ENCODE measurements around the gene UBTD2. TPM values are rescaled to one million over a fixed set of nuclear protein-coding genes. Genes with fewer than 3 reads are reported as not detected.

Gene UBTD2
- total RNA-seq, 2 experiments from 2014 or later = 7.9 to 8.3 TPM

DNA sequence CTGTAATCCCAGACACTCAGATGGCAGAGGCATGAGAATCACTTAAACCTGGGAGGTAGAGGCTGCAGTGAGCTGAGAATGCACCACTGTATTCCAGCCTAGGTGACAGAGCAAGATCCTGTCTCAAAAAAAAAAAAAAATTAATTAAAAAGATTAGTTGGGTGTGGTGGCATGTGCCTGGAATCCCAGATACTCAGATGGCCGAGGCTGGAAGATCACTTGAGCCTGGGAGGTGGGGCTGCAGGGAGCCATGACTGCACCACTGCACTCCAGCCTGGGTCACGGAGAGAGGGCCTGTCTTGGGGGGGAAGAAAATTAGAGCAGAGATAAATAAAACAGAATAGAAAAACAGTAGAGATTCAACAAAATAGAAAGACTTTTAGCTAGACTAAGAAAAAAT lies 34.9 kb downstream of the UBTD2 start:
- ChIA-PET CTCF (no interaction called here), POLR2A (no interaction called here)
- Mint-ChIP-seq H3K9me3 (peaks cover 25% of the 10 kb centered on the region), H3K4me3 (no peak overlapping the region), H3K27me3 (no peaks in the 10 kb centered on the region), H3K4me1 (ENCODE audit: low read depth) (peaks cover 8% of the 10 kb centered on the region), H3K36me3 (ENCODE audit: low read depth) (peaks cover 26% of the 10 kb centered on the region), H3K27ac (no peak overlapping the region)
- no peak for DNase-seq
- intact Hi-C loops (cut with micrococcal nuclease) = no loop called here
- ATAC-seq = no peak
- TF ChIP-seq, protein P1, sequence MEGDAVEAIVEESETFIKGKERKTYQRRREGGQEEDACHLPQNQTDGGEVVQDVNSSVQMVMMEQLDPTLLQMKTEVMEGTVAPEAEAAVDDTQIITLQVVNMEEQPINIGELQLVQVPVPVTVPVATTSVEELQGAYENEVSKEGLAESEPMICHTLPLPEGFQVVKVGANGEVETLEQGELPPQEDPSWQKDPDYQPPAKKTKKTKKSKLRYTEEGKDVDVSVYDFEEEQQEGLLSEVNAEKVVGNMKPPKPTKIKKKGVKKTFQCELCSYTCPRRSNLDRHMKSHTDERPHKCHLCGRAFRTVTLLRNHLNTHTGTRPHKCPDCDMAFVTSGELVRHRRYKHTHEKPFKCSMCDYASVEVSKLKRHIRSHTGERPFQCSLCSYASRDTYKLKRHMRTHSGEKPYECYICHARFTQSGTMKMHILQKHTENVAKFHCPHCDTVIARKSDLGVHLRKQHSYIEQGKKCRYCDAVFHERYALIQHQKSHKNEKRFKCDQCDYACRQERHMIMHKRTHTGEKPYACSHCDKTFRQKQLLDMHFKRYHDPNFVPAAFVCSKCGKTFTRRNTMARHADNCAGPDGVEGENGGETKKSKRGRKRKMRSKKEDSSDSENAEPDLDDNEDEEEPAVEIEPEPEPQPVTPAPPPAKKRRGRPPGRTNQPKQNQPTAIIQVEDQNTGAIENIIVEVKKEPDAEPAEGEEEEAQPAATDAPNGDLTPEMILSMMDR (IDR thresholded peaks at IDR 0.05) = no peak

DNA sequence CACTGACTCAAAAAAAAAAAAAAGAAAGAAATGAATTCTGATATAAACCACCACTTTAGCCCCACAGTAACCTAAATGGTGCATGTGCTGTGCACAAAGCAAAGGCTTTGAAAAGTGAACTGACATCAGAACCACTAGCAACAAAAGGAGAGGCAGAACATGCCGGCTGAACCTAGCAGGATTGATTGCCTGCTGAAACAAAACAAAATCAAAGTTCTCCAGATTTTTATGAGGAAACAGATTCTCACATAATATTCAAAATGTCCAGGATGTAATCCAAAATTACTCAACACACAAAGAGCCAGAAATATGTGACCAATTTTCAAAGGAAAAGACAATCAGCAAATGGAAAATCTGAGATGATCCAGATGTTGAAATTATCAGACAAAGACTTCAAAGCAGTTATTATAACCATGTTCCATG lies 37.9 kb downstream of the UBTD2 start:
- TF ChIP-seq, protein P1 (IDR thresholded peaks at IDR 0.05) = no peak
- DNase-seq (no peak), ATAC-seq (no peak)
- CTCF ChIA-PET = interaction anchor here (1.0 kb wide), 1 partner anchor 7 kb away, joined by 3 read pairs; no protein-coding TSS in a partner anchor
- no peak overlapping the region for H3K27ac Mint-ChIP-seq
- no peaks in the 10 kb centered on the region for H3K27me3 Mint-ChIP-seq
- H3K36me3 Mint-ChIP-seq (ENCODE audit: low read depth) = peaks cover 17% of the 10 kb centered on the region
- intact Hi-C loops (cut with micrococcal nuclease) = no loop called here
- peaks cover 12% of the 10 kb centered on the region for H3K4me1 Mint-ChIP-seq (ENCODE audit: low read depth)
- POLR2A ChIA-PET = interaction anchor here (2.2 kb wide), 1 partner anchor 10 kb away, joined by 5 read pairs; no protein-coding TSS in a partner anchor
- H3K9me3 Mint-ChIP-seq = peaks cover 8% of the 10 kb centered on the region
- no peak overlapping the region for H3K4me3 Mint-ChIP-seq

DNA sequence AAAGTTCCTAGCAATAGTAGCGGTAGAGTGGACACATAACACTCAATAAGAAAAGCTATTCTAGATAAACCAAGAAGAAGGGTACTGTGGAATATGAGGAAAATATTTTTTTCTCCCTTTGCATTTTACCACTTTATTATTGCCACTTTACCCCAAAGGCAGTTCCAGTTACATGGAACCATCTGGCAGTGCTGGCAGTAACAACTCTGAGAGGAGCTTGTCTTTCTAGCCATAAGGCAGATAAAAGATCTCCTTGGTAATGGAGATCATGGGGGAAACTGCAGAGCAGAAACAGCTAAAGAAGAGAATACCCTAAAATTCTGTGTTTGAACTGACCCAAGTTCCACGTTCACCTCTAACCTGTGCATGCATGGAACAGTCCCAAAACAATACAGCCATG lies 38.5 kb downstream of the UBTD2 start:
- H3K4me3 Mint-ChIP-seq = no peak overlapping the region
- POLR2A ChIA-PET = interaction anchor here (2.2 kb wide), 1 partner anchor 9 kb away, joined by 5 read pairs; no protein-coding TSS in a partner anchor

DNA sequence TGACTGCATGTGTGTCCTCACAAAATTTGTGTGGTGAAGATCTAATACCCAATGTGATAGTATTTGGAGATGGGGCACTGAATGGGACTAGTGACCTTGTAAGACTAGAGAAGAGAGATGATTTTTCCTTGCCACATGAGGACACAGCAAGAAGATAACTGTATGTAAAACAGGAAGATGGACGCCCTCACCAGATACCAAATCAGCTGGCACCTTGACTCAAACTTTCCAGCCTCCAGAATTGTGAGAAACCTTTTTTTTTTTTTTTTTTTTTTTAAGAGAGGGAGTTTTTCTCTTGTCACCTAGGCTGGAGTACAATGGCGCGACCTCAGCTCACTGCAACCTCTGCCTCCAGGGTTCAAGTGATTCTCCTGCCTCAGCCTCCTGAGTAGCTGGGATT lies 40.3 kb downstream of the UBTD2 start:
- ChIA-PET POLR2A (interaction anchor here (2.2 kb wide), 1 partner anchor 8 kb away, joined by 5 read pairs; no protein-coding TSS in a partner anchor), CTCF (no interaction called here)
- TF ChIP-seq, protein P1 (IDR thresholded peaks at IDR 0.05) = no peak
- DNase-seq (peak; percentile 61), ATAC-seq (peak; percentile 39)
- H3K27ac Mint-ChIP-seq = no peak overlapping the region
- H3K4me3 Mint-ChIP-seq = no peak overlapping the region
- intact Hi-C loops (cut with micrococcal nuclease) = no loop called here
- peaks cover 1% of the 10 kb centered on the region for H3K9me3 Mint-ChIP-seq
- peaks cover 24% of the 10 kb centered on the region for H3K4me1 Mint-ChIP-seq (ENCODE audit: low read depth)
- peaks cover 6% of the 10 kb centered on the region for H3K36me3 Mint-ChIP-seq (ENCODE audit: low read depth)
- H3K27me3 Mint-ChIP-seq = no peaks in the 10 kb centered on the region

More for the DNA sequence above, 38.5 kb downstream of the UBTD2 start:
- CTCF ChIA-PET = interaction anchor here (1.0 kb wide), 1 partner anchor 8 kb away, joined by 3 read pairs; no protein-coding TSS in a partner anchor
- ATAC-seq (no peak), DNase-seq (no peak)
- Mint-ChIP-seq H3K9me3 (peaks cover 5% of the 10 kb centered on the region), H3K27me3 (no peaks in the 10 kb centered on the region), H3K27ac (no peak overlapping the region), H3K36me3 (ENCODE audit: low read depth) (peaks cover 13% of the 10 kb centered on the region), H3K4me1 (ENCODE audit: low read depth) (peaks cover 12% of the 10 kb centered on the region)
- intact Hi-C loops (cut with micrococcal nuclease) = no loop called here
- TF ChIP-seq, protein P1 (IDR thresholded peaks at IDR 0.05) = no peak

DNA sequence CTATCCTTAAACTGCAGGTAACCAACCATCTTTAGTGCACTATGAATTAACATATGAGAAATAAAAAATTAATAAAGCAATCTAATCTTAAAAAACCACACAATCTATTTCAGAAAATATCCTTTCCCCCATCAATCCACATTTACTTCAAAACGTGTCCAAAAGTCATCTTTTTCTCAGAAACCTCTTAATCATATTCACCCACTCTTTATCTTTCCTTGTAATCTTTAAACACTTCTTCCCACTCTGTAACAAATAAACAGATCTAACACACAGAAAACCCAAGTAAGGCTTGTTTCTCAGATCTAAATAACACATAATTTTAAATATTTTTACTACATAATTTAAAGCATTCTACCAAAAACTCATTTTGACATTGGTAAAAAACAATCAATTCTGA lies 45.2 kb downstream of the UBTD2 start:
- TF ChIP-seq, protein P1 (IDR thresholded peaks at IDR 0.05) = no peak
- ChIA-PET CTCF (no interaction called here), POLR2A (no interaction called here)
- no peak for DNase-seq
- no peaks in the 10 kb centered on the region for H3K9me3 Mint-ChIP-seq
- H3K36me3 Mint-ChIP-seq (ENCODE audit: low read depth) = peaks cover 7% of the 10 kb centered on the region
- H3K4me3 Mint-ChIP-seq = no peak overlapping the region
- ATAC-seq = peak; percentile 45
- H3K27ac Mint-ChIP-seq = peak overlapping the region; percentile 2
- intact Hi-C loops (cut with micrococcal nuclease) = no loop called here
- peaks cover 43% of the 10 kb centered on the region for H3K4me1 Mint-ChIP-seq (ENCODE audit: low read depth)
- H3K27me3 Mint-ChIP-seq = no peaks in the 10 kb centered on the region
